Central memory CD4-positive, alpha-beta T cell (primary cell): ENCODE data around the gene PRR13.

Experiments
- DNase-seq: peaks from one replicate; pipeline ENCODE4 v3.0.0; 2022

Gene PRR13

DNA sequence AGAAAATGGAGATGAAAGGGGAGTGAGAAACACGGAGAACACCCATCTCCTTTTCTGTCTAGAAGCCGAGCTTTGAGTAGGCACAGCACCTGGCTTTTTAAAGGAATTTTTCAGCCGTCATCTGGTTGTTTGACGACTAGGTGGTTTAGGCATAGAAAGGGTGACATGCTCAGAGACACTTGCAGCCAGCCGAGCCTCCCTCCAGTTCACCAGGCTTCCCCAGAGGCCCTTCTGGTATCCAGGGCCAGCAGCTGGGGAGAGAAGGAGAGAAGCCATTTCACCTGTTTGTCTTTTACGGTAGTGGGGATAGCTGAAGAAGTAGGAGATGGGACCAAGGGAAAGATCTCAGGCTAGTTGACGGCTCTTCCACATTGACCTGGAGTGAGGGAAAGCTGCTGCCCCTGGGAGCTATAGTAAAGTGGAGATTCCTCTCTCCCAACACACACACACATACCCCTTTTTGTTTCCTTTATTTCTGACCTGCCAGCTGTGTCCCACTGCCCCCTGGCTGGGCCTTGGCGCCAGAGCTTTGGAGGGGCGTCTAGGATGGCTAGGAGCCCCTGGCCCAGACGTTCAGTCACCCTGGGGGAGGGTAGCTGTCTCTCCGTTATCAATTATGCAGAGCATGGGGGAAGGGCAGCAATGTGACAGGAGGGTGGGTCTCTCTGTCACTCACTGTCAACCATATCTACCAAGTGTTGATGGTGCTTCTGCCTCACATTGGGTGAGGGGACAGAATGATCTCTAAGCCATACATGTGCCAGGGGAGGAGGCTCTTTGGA, 52.3 kb downstream of the PRR13 start:
- no peak for DNase-seq
